MCF 10A (cell line): ENCODE measurements around the gene CACNA2D2. TPM values are rescaled to one million over a fixed set of nuclear protein-coding genes. Genes with fewer than 3 reads are reported as not detected.

Experiments
- BruUV-seq: library from RNA; stranded (reverse); fragments of 400-500 nt; replicated peaks from 2 replicates; lab custom pipeline; 2021; lab: Mats Ljungman, UMichigan
- CTCF ChIA-PET: fragments of 300-600 bp; sonication (Branson Sonifier 250); formaldehyde crosslinking; extraction: SDS; loops from one replicate; lab custom pipeline; 2021; ENCODE audit warnings: antibody characterized with exemption, inconsistent platforms; lab: Yijun Ruan, JAX
- POLR2A ChIA-PET: fragments of 300-600, 350-650 bp; sonication (Branson Sonifier 250); formaldehyde crosslinking; extraction: SDS; loops from one replicate; lab custom pipeline; 2020; ENCODE audit warnings: antibody characterized with exemption, inconsistent platforms; lab: Yijun Ruan, JAX
- DNase-seq: peaks from one replicate; pipeline ENCODE4 v3.0.0-alpha.2; 2018; ENCODE audit not compliant: unreplicated experiment
- H3K27ac Mint-ChIP-seq: one replicate; pipeline ENCODE4 v1.8.0; 2022; ENCODE audit warnings: mild to moderate bottlenecking, low read depth, mixed read lengths; ENCODE audit not compliant: unreplicated experiment
- H3K27me3 Mint-ChIP-seq: one replicate; pipeline ENCODE4 v1.8.0; 2022; ENCODE audit warnings: mixed read lengths; ENCODE audit not compliant: insufficient read depth, unreplicated experiment
- H3K36me3 Mint-ChIP-seq: one replicate; pipeline ENCODE4 v1.8.0; 2022; ENCODE audit warnings: mild to moderate bottlenecking, moderate library complexity, mixed read lengths; ENCODE audit not compliant: insufficient read depth, unreplicated experiment
- H3K4me1 Mint-ChIP-seq: one replicate; pipeline ENCODE4 v1.8.0; 2022; ENCODE audit warnings: mixed read lengths; ENCODE audit not compliant: insufficient read depth, unreplicated experiment
- H3K4me3 Mint-ChIP-seq: one replicate; pipeline ENCODE4 v1.8.0; 2022; ENCODE audit warnings: mild to moderate bottlenecking, moderate library complexity, mixed read lengths; ENCODE audit not compliant: unreplicated experiment
- H3K9me3 Mint-ChIP-seq: one replicate; pipeline ENCODE4 v1.8.0; 2022; ENCODE audit warnings: mixed read lengths; ENCODE audit not compliant: unreplicated experiment
- intact Hi-C: fragments of 100-400 bp; cut with micrococcal nuclease; formaldehyde crosslinking; loops from 2 replicates; pipeline ENCODE4 v1.14.1; 2022
- total RNA-seq: library from RNA; stranded (reverse); gene quantifications from 2 replicates; pipeline ENCODE4 v1.2.3, GENCODE V29; 2022
- TF ChIP-seq, protein P1 (sequence below): fragments of 200-600 bp; IDR thresholded peaks from one replicate; pipeline ENCODE4 v1.8.0; 2022; ENCODE audit warnings: antibody characterized with exemption, mild to moderate bottlenecking; ENCODE audit not compliant: unreplicated experiment

CACNA2D2 gene
- total RNA-seq, 1 experiment from 2014 or later: not detected

- intact Hi-C loops: no loop called here
- H3K36me3 Mint-ChIP-seq: no peaks in the 10 kb centered on the region
- DNase-seq: no peak
- no peak overlapping the region for H3K27ac Mint-ChIP-seq
- peaks cover 80% of the 10 kb centered on the region for H3K27me3 Mint-ChIP-seq
- no peaks in the 10 kb centered on the region for H3K9me3 Mint-ChIP-seq
- no peaks in the 10 kb centered on the region for H3K4me1 Mint-ChIP-seq
- TF ChIP-seq, protein P1, sequence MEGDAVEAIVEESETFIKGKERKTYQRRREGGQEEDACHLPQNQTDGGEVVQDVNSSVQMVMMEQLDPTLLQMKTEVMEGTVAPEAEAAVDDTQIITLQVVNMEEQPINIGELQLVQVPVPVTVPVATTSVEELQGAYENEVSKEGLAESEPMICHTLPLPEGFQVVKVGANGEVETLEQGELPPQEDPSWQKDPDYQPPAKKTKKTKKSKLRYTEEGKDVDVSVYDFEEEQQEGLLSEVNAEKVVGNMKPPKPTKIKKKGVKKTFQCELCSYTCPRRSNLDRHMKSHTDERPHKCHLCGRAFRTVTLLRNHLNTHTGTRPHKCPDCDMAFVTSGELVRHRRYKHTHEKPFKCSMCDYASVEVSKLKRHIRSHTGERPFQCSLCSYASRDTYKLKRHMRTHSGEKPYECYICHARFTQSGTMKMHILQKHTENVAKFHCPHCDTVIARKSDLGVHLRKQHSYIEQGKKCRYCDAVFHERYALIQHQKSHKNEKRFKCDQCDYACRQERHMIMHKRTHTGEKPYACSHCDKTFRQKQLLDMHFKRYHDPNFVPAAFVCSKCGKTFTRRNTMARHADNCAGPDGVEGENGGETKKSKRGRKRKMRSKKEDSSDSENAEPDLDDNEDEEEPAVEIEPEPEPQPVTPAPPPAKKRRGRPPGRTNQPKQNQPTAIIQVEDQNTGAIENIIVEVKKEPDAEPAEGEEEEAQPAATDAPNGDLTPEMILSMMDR: no peak
- no TSS peak for BruUV-seq
- POLR2A ChIA-PET: no interaction called here
- no peak overlapping the region for H3K4me3 Mint-ChIP-seq
- CTCF ChIA-PET: no interaction called here
Measured at GRCh38 chr3:50467919-50468318, 35.5 kb downstream of the CACNA2D2 start.

- no peaks in the 10 kb centered on the region for H3K36me3 Mint-ChIP-seq
- TF ChIP-seq, protein P1: no peak
- no peaks in the 10 kb centered on the region for H3K9me3 Mint-ChIP-seq
- intact Hi-C loops: no loop called here
- ChIA-PET CTCF (interaction anchor here (0.5 kb wide), 1 partner anchor 1198 kb away, joined by 3 read pairs; no protein-coding TSS in a partner anchor), POLR2A (interaction anchor here (0.6 kb wide), 2 partner anchors 55 to 64 kb away, joined by 3 read pairs; no protein-coding TSS in a partner anchor)
- H3K27ac Mint-ChIP-seq: no peak overlapping the region
- peaks cover 80% of the 10 kb centered on the region for H3K27me3 Mint-ChIP-seq
- no peaks in the 10 kb centered on the region for H3K4me1 Mint-ChIP-seq
- BruUV-seq: no TSS peak
- no peak overlapping the region for H3K4me3 Mint-ChIP-seq
- no peak for DNase-seq
Measured at GRCh38 chr3:50466177-50466576, 37.3 kb downstream of the CACNA2D2 start.

GRCh38 chr3:50464569-50464968 is 38.9 kb downstream of the CACNA2D2 start:
- POLR2A ChIA-PET: interaction anchor here (1.3 kb wide), 1 partner anchor 114 kb away, joined by 4 read pairs; the partner anchor contains the start of genes CYB561D2 and NPRL2
- BruUV-seq: no TSS peak
- Mint-ChIP-seq H3K36me3 (no peaks in the 10 kb centered on the region), H3K27ac (no peak overlapping the region), H3K4me1 (no peaks in the 10 kb centered on the region), H3K4me3 (no peak overlapping the region), H3K9me3 (no peaks in the 10 kb centered on the region), H3K27me3 (peaks cover 82% of the 10 kb centered on the region)
- TF ChIP-seq, protein P1: no peak
- CTCF ChIA-PET: interaction anchor here (0.6 kb wide), 1 partner anchor 537 kb away, joined by 6 read pairs; no protein-coding TSS in a partner anchor
- intact Hi-C loops: no loop called here
- DNase-seq: no peak

GRCh38 chr3:50459785-50460184 is 43.6 kb downstream of the CACNA2D2 start:
- ChIA-PET POLR2A (no interaction called here), CTCF (no interaction called here)
- BruUV-seq: no TSS peak
- Mint-ChIP-seq H3K27ac (no peak overlapping the region), H3K27me3 (peaks cover 57% of the 10 kb centered on the region), H3K9me3 (no peaks in the 10 kb centered on the region), H3K36me3 (no peaks in the 10 kb centered on the region), H3K4me1 (no peaks in the 10 kb centered on the region), H3K4me3 (no peak overlapping the region)
- intact Hi-C loops: no loop called here
- TF ChIP-seq, protein P1: no peak
- DNase-seq: no peak
